ENCODE data around the gene WDR41. TPM values are rescaled to one million over a fixed set of nuclear protein-coding genes. Genes with fewer than 3 reads are reported as not detected.

WDR41 gene
- total RNA-seq, 4 donors from 2014 or later = 63.9 to 93.9 (median 85.0) TPM

DNA sequence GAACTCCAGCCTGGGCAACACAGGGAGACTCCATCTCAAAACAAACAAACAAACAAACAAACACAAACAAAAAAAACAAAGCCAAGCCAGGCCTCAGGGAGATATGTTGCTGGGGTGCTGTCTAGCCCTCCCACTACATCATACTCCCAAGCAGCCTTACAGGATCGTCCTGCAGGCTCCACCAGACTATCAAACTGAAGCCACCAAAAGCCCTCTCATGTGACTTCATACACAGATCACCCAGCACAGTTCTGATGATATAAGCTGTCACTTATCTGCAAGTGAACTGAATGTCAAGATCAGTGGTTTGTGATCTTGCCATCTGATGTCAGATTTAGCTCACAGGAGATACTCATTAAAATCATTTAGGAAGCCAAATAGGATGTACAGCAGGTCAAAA is 43.3 kb downstream of the WDR41 start:
- Histone ChIP-seq H3K36me3 (peaks cover 0 to 5% of the 10 kb centered on the region in 2 donors), H3K4me1 (no peaks in the 10 kb centered on the region), H3K9me3 (no peaks in the 10 kb centered on the region), H3K27ac (no peak overlapping the region), H3K4me3 (replicated peaks in 1 of 3) (no peak overlapping the region), H3K27me3 (no peaks in the 10 kb centered on the region)
- DNase-seq = no peak
- TF ChIP-seq POLR2A (IDR thresholded peaks at IDR 0.05) = no peak
- TF ChIP-seq, protein P1, sequence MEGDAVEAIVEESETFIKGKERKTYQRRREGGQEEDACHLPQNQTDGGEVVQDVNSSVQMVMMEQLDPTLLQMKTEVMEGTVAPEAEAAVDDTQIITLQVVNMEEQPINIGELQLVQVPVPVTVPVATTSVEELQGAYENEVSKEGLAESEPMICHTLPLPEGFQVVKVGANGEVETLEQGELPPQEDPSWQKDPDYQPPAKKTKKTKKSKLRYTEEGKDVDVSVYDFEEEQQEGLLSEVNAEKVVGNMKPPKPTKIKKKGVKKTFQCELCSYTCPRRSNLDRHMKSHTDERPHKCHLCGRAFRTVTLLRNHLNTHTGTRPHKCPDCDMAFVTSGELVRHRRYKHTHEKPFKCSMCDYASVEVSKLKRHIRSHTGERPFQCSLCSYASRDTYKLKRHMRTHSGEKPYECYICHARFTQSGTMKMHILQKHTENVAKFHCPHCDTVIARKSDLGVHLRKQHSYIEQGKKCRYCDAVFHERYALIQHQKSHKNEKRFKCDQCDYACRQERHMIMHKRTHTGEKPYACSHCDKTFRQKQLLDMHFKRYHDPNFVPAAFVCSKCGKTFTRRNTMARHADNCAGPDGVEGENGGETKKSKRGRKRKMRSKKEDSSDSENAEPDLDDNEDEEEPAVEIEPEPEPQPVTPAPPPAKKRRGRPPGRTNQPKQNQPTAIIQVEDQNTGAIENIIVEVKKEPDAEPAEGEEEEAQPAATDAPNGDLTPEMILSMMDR (IDR thresholded peaks at IDR 0.05) = no peak
- 100% methylated on average over 1 of the region's 1 CpG for WGBS, 2 donors
- intact Hi-C loops (cut with DNase I) = no loop called here

DNA sequence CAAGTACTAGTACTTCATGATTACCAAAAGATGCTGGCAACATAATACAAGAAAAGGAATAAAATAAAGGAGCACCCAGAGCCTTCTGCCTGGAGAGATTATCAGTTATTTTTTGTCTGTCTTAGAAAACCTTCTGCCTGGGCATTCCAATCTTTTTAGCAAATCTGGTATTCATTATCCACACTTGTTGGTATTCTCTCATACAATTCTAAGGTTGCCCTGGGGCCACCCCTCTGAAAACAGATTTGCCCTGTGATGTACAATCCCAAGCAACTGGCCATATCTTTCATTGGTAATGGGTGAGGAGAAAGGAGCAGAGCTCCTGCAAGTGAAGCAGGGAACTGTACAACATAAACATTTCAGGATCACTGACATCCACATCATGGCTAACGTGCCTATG is 47.8 kb downstream of the WDR41 start:
- WGBS, 2 donors = 95 to 97% methylated on average over 1 of the region's 1 CpG
- no peaks in the 10 kb centered on the region for H3K9me3 ChIP-seq
- peaks cover 0 to 5% of the 10 kb centered on the region in 2 donors for H3K36me3 ChIP-seq

DNA sequence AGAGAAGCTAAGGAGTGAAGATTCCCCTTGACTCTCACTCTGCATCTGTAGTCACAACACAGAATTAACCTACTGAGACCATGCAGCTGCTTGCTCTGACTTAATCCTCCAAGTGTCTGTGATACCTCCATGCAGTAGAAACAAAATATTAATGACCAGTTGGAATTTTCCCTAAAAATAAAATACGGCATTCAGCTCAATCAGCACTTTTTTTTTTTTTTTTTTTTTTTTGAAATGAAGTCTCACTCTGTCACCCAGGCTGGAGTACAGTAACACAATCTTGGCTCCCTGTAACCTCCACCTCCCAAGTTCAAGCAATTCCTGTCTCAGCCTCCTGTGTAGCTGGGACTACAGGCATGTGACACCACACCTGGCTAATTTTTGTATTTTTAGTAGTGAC is 48.4 kb downstream of the WDR41 start:
- Histone ChIP-seq H3K9me3 (no peaks in the 10 kb centered on the region), H3K36me3 (peaks cover 0 to 5% of the 10 kb centered on the region in 2 donors), H3K4me1 (no peaks in the 10 kb centered on the region), H3K27me3 (no peaks in the 10 kb centered on the region), H3K4me3 (replicated peaks in 1 of 3) (no peak overlapping the region), H3K27ac (no peak overlapping the region)
- TF ChIP-seq, protein P1 (IDR thresholded peaks at IDR 0.05) = no peak
- TF ChIP-seq POLR2A (IDR thresholded peaks at IDR 0.05) = no peak
- WGBS, 2 donors = 74 to 76% methylated on average over 1 of the region's 1 CpG
- intact Hi-C loops (cut with DNase I) = no loop called here
- no peak for DNase-seq

More for the DNA sequence above, 47.8 kb downstream of the WDR41 start:
- Histone ChIP-seq H3K4me3 (replicated peaks in 1 of 3) (no peak overlapping the region), H3K4me1 (no peaks in the 10 kb centered on the region), H3K27me3 (no peaks in the 10 kb centered on the region), H3K27ac (no peak overlapping the region)
- intact Hi-C loops (cut with DNase I) = no loop called here
- no peak for TF ChIP-seq POLR2A (IDR thresholded peaks at IDR 0.05)
- TF ChIP-seq, protein P1 (IDR thresholded peaks at IDR 0.05) = no peak
- DNase-seq = no peak

DNA sequence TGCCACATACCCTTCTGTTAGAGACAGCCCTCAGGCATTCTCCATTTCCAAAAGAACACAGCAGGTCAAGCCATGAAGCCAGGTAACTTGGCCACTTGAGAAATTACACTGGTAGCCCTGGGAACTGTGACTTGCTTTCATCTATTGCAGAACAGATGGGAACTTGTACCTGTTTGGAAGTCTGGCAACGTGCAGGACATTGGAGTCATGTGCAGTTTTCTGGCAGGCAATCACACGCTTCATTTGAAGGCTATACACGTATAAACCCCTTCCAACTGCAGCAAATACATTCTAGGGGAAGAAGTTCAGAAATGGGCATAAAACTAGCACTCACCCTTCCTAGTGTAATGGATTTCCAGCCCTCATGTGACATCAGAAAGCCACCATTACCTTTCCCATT is 54.0 kb downstream of the WDR41 start:
- no peak for TF ChIP-seq POLR2A (IDR thresholded peaks at IDR 0.05)
- TF ChIP-seq, protein P1 (IDR thresholded peaks at IDR 0.05) = no peak
- DNase-seq = no peak
- Histone ChIP-seq H3K27ac (no peak overlapping the region), H3K36me3 (peaks cover 8 to 12% of the 10 kb centered on the region in 2 donors), H3K27me3 (no peaks in the 10 kb centered on the region), H3K4me1 (peaks cover 4 to 5% of the 10 kb centered on the region in 2 donors), H3K9me3 (no peaks in the 10 kb centered on the region), H3K4me3 (replicated peaks in 1 of 3) (no peak overlapping the region)
- intact Hi-C loops (cut with DNase I) = no loop called here
- WGBS, 2 donors = 74 to 88% methylated on average over 3 of the region's 3 CpGs

DNA sequence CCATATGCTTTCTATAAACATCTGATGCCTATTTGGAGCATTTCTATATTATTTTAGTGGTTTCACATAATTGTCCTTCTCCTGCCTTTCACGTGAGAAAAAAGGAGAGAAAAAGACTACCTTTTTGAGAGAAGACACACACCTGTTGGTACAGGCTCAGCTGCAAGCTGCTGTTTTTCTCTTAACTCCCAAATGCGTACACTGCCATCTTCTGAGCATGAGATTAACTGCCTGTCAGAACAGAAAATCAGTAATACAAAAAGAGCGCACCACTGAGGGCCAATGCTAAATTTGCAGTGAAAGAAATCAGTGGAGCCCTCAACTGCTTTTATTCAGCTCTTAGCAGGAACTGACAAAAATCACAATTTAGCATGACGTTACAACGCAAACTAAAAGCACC is 54.9 kb downstream of the WDR41 start:
- peaks cover 17% of the 10 kb centered on the region in 2 donors for H3K36me3 ChIP-seq
- intact Hi-C loops (cut with DNase I) = no loop called here

More for the DNA sequence above, 54.9 kb downstream of the WDR41 start:
- H3K9me3 ChIP-seq = no peaks in the 10 kb centered on the region
- no peak for DNase-seq
- H3K4me1 ChIP-seq = peaks cover 4 to 5% of the 10 kb centered on the region in 2 donors
- no peak overlapping the region for H3K4me3 ChIP-seq (replicated peaks in 1 of 3)
- TF ChIP-seq, protein P1 (IDR thresholded peaks at IDR 0.05) = peak in 1 of 6 experiments; percentile 25
- TF ChIP-seq POLR2A (IDR thresholded peaks at IDR 0.05) = no peak
- 81 to 88% methylated on average over 5 of the region's 5 CpGs for WGBS, 2 donors
- H3K27ac ChIP-seq = no peak overlapping the region
- no peaks in the 10 kb centered on the region for H3K27me3 ChIP-seq
